ENCODE measurements around the gene DCLRE1B.

The DCLRE1B gene

GRCh38 chr1:113904674-113905434 is at the start of gene DCLRE1B, which contains the start of gene AP4B1:
Gene DCLRE1B (plus strand): TSS chr1:113905326. CDS start chr1:113905587, 261 bp downstream.
Gene AP4B1 (minus strand): TSS chr1:113904799. CDS start chr1:113904717, 82 bp downstream.
- DNase-seq, result peak; percentile 99

- no peak for DNase-seq
Observed at GRCh38 chr1:113855630-113856400, 49.3 kb upstream of the DCLRE1B start.

GRCh38 chr1:113856401-113856790 is 48.7 kb upstream of the DCLRE1B start:
- DNase-seq, result no peak

- no peak for DNase-seq
Observed at GRCh38 chr1:113857776-113858175, 47.4 kb upstream of the DCLRE1B start.

GRCh38 chr1:113858418-113858817 is 46.7 kb upstream of the DCLRE1B start:
- DNase-seq, result no peak

- DNase-seq, result no peak
Observed at GRCh38 chr1:113858982-113859381, 46.1 kb upstream of the DCLRE1B start.

GRCh38 chr1:113859478-113860175 is 45.5 kb upstream of the DCLRE1B start:
- no peak for DNase-seq

GRCh38 chr1:113860891-113861290 is 44.2 kb upstream of the DCLRE1B start:
- DNase-seq, result no peak

GRCh38 chr1:113861641-113862040 is 43.5 kb upstream of the DCLRE1B start:
- no peak for DNase-seq

- DNase-seq, result no peak
Observed at GRCh38 chr1:113868387-113869083, 36.6 kb upstream of the DCLRE1B start.

- DNase-seq, result peak; percentile 11
Observed at GRCh38 chr1:113870778-113871177, 34.3 kb upstream of the DCLRE1B start.

- peak; percentile 86 for DNase-seq
Observed at GRCh38 chr1:113871597-113872113, 33.5 kb upstream of the DCLRE1B start, which contains the start of gene PTPN22. Gene PTPN22 (minus strand): TSS chr1:113871712.

GRCh38 chr1:113872219-113872935 is 32.7 kb upstream of the DCLRE1B start:
- DNase-seq, result no peak

- no peak for DNase-seq
Observed at GRCh38 chr1:113874012-113874879, 30.9 kb upstream of the DCLRE1B start.

GRCh38 chr1:113875714-113876113 is 29.4 kb upstream of the DCLRE1B start:
- no peak for DNase-seq

GRCh38 chr1:113876176-113876575 is 28.9 kb upstream of the DCLRE1B start:
- no peak for DNase-seq

GRCh38 chr1:113879739-113880038 is 25.4 kb upstream of the DCLRE1B start:
- no peak for DNase-seq

GRCh38 chr1:113881661-113882060 is 23.5 kb upstream of the DCLRE1B start:
- DNase-seq, result no peak

GRCh38 chr1:113886417-113887401 is 18.4 kb upstream of the DCLRE1B start:
- DNase-seq, result no peak

Measured in CD4-positive, alpha-beta T cell treated with Interferon gamma for 1 hour (primary cell).